ENCODE results near the gene CC2D1B. TPM values are rescaled to one million over a fixed set of nuclear protein-coding genes. Genes with fewer than 3 reads are reported as not detected.

The CC2D1B gene
- total RNA-seq, 2 experiments from 2014 or later, result 26.1 to 26.5 TPM

Other genes with a start within 250 kb of the CC2D1B start
- 1 to 10 TPM; 6.1 to 6.3 TPM for gene ZFYVE9, start 224.1 kb downstream of the CC2D1B start, total RNA-seq
- gene ORC1, start 38.2 kb upstream of the CC2D1B start, total RNA-seq, result 10 to 100 TPM; 54.3 to 54.4 TPM
- gene PRPF38A, start 38.4 kb upstream of the CC2D1B start, total RNA-seq, result 100 to 1,000 TPM; 114 to 119 TPM
- gene TUT4, start 186.9 kb upstream of the CC2D1B start, total RNA-seq, result 10 to 100 TPM; 56.7 to 58.2 TPM
- gene GPX7, start 236.2 kb upstream of the CC2D1B start, total RNA-seq, result 10 to 100 TPM; 29.4 to 31.1 TPM